Measurements from ENCODE around the gene TRAPPC12.

GRCh38 chr2:3399829-3400228, 20.3 kb downstream of the TRAPPC12 start:
- no peak for TF ChIP-seq CTCF (optimal IDR thresholded peaks at IDR 0.05 in 1 of 3, IDR thresholded peaks at IDR 0.05 in 1 of 3, conservative IDR thresholded peaks at IDR 0.05 in 1 of 3; ENCODE audit: extremely low read depth in 1 of 3, insufficient read depth in 2 of 3, low read length in 3 of 3)
- no peak for TF ChIP-seq EZH2 (IDR thresholded peaks at IDR 0.05; ENCODE audit: low read length)
